ENCODE measurements around the gene SCUBE1.

DNA sequence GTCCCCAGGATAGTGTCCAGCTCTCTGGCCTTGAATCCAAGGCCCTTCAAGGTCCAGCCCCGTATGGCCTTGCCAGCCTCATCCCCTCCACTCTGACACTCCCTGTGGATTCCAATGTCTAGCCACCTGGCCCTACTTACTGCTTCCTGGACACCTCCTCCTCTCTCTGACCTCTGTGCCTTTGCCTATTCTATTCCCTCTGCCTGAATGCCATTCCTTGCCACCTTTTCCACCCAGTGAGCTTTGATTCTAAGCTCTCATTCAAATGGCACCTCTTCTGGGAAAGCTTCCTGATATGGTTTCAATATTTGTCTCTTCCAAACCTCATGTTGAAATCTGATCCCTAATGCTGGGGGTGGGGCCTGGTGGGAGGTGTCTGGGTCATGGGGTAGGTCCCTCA, 124.4 kb downstream of the SCUBE1 start:
- TF ChIP-seq, protein P1, sequence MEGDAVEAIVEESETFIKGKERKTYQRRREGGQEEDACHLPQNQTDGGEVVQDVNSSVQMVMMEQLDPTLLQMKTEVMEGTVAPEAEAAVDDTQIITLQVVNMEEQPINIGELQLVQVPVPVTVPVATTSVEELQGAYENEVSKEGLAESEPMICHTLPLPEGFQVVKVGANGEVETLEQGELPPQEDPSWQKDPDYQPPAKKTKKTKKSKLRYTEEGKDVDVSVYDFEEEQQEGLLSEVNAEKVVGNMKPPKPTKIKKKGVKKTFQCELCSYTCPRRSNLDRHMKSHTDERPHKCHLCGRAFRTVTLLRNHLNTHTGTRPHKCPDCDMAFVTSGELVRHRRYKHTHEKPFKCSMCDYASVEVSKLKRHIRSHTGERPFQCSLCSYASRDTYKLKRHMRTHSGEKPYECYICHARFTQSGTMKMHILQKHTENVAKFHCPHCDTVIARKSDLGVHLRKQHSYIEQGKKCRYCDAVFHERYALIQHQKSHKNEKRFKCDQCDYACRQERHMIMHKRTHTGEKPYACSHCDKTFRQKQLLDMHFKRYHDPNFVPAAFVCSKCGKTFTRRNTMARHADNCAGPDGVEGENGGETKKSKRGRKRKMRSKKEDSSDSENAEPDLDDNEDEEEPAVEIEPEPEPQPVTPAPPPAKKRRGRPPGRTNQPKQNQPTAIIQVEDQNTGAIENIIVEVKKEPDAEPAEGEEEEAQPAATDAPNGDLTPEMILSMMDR (IDR thresholded peaks at IDR 0.05), result no peak
- TF ChIP-seq POLR2AphosphoS5 (IDR thresholded peaks at IDR 0.05), result no peak
